ENCODE data around the gene MRPL54.

The MRPL54 gene

GRCh38 chr19:3733549-3734309 is 28.8 kb upstream of the MRPL54 start:
- no peak for DNase-seq (ENCODE audit: low read depth in 1 of 2, low spot score in 1 of 2)
- Histone ChIP-seq H3K4me3 (replicated peaks; ENCODE audit: insufficient read depth, low read length) (no peak overlapping the region), H3K27me3 (ENCODE audit: insufficient read depth, poor library complexity, severe bottlenecking) (no peaks in the 10 kb centered on the region), H3K27ac (replicated peaks) (no peak overlapping the region)
- TF ChIP-seq REST (IDR thresholded peaks at IDR 0.05; ENCODE audit: insufficient replicate concordance, low read depth) (no peak), SPI1 (IDR thresholded peaks at IDR 0.05; ENCODE audit: borderline replicate concordance, low read depth) (peak; percentile 17; the same call in 1 of the 2 replicates)

- no peak for TF ChIP-seq CTCF (IDR thresholded peaks at IDR 0.05; ENCODE audit: insufficient read depth, low read length)
- no peak for TF ChIP-seq REST (IDR thresholded peaks at IDR 0.05; ENCODE audit: insufficient replicate concordance, low read depth)
- no peak for TF ChIP-seq GABPA (IDR thresholded peaks at IDR 0.05; ENCODE audit: low read depth)
- TF ChIP-seq POLR2AphosphoS5 (IDR thresholded peaks at IDR 0.05; ENCODE audit: low read depth) = no peak
- TF ChIP-seq SPI1 (IDR thresholded peaks at IDR 0.05; ENCODE audit: borderline replicate concordance, low read depth) = no peak
- no peak overlapping the region for H3K4me3 ChIP-seq (replicated peaks; ENCODE audit: insufficient read depth, low read length)
- no peak overlapping the region for H3K27ac ChIP-seq (replicated peaks)
- no peak for DNase-seq (ENCODE audit: low read depth in 1 of 2, low spot score in 1 of 2)
- no peaks in the 10 kb centered on the region for H3K27me3 ChIP-seq (ENCODE audit: insufficient read depth, poor library complexity, severe bottlenecking)
Measured at GRCh38 chr19:3734310-3734600, 28.2 kb upstream of the MRPL54 start.

- no peak overlapping the region for H3K4me3 ChIP-seq (replicated peaks; ENCODE audit: insufficient read depth, low read length)
- TF ChIP-seq CTCF (IDR thresholded peaks at IDR 0.05; ENCODE audit: insufficient read depth, low read length) = no peak
- TF ChIP-seq GABPA (IDR thresholded peaks at IDR 0.05; ENCODE audit: low read depth) = no peak
- TF ChIP-seq SPI1 (IDR thresholded peaks at IDR 0.05; ENCODE audit: borderline replicate concordance, low read depth) = no peak
- no peak for TF ChIP-seq REST (IDR thresholded peaks at IDR 0.05; ENCODE audit: insufficient replicate concordance, low read depth)
- no peak for TF ChIP-seq POLR2AphosphoS5 (IDR thresholded peaks at IDR 0.05; ENCODE audit: low read depth)
- DNase-seq (ENCODE audit: low read depth in 1 of 2, low spot score in 1 of 2) = no peak
- no peaks in the 10 kb centered on the region for H3K27me3 ChIP-seq (ENCODE audit: insufficient read depth, poor library complexity, severe bottlenecking)
- no peak overlapping the region for H3K27ac ChIP-seq (replicated peaks)
Measured at GRCh38 chr19:3736106-3736724, 26.3 kb upstream of the MRPL54 start.

Data from HL-60 (cell line).